Caco-2 (cell line): ENCODE results near the gene RASAL3. TPM values are rescaled to one million over a fixed set of nuclear protein-coding genes. Genes with fewer than 3 reads are reported as not detected.

Experiments
- BruUV-seq: library from RNA; stranded (reverse); fragments of 400-500 nt; replicated peaks from 2 replicates; lab custom pipeline; 2021; lab: Mats Ljungman, UMichigan
- CTCF ChIA-PET: fragments of 300-600 bp; sonication (Branson Sonifier 250); formaldehyde crosslinking; loops from one replicate; lab custom pipeline; 2022; ENCODE audit warnings: antibody characterized with exemption; lab: Charles Lee
- POLR2A ChIA-PET: fragments of 300-600 bp; sonication (Branson Sonifier 250); formaldehyde crosslinking; loops from one replicate; lab custom pipeline; 2022; ENCODE audit warnings: antibody characterized with exemption; lab: Charles Lee
- DNase-seq, 2 experiments: peaks; one replicate each; pipeline versions ENCODE4 v3.0.0 to v3.0.0-alpha.2; 2020 to 2022
- H3K27me3 ChIP-seq: replicated peaks from 2 replicates; pipeline ENCODE4 v1.6.0; 2011; ENCODE audit warnings: low read length; ENCODE audit not compliant: control insufficient read depth, insufficient read depth
- H3K36me3 ChIP-seq: 2 replicates; pipeline ENCODE4 v1.5.1; 2011; ENCODE audit warnings: low read length; ENCODE audit not compliant: control insufficient read depth, insufficient read depth
- H3K4me1 ChIP-seq: fragments of 250-450 bp; sonication (Bioruptor Pico); 2 replicates; pipeline ENCODE4 v1.5.1; 2020; ENCODE audit warnings: mild to moderate bottlenecking
- H3K4me3 ChIP-seq: 2 replicates; pipeline ENCODE4 v1.5.1; 2011; ENCODE audit warnings: low read depth, mild to moderate bottlenecking, control low read depth, low read length
- H3K9me3 ChIP-seq: fragments of 250-450 bp; sonication (Bioruptor Pico); 2 replicates; pipeline ENCODE4 v1.5.1; 2020; ENCODE audit warnings: mild to moderate bottlenecking, moderate library complexity
- H3K27ac Mint-ChIP-seq: one replicate; pipeline ENCODE4 v1.8.0; 2022; ENCODE audit warnings: mixed read lengths; ENCODE audit not compliant: unreplicated experiment
- H3K27me3 Mint-ChIP-seq: one replicate; pipeline ENCODE4 v1.8.0; 2022; ENCODE audit warnings: mixed read lengths; ENCODE audit not compliant: insufficient read depth, unreplicated experiment
- H3K36me3 Mint-ChIP-seq: one replicate; pipeline ENCODE4 v1.8.0; 2022; ENCODE audit warnings: mild to moderate bottlenecking, mixed read lengths; ENCODE audit not compliant: insufficient read depth, unreplicated experiment
- H3K4me1 Mint-ChIP-seq: one replicate; pipeline ENCODE4 v1.8.0; 2022; ENCODE audit warnings: low read depth, mixed read lengths; ENCODE audit not compliant: unreplicated experiment
- H3K4me3 Mint-ChIP-seq: one replicate; pipeline ENCODE4 v1.8.0; 2022; ENCODE audit warnings: mild to moderate bottlenecking, moderate library complexity, mixed read lengths; ENCODE audit not compliant: unreplicated experiment
- H3K9me3 Mint-ChIP-seq: one replicate; pipeline ENCODE4 v1.8.0; 2022; ENCODE audit warnings: mixed read lengths; ENCODE audit not compliant: unreplicated experiment
- intact Hi-C: fragments of 100-400 bp; cut with micrococcal nuclease; formaldehyde crosslinking; loops from one replicate; pipeline ENCODE4 v1.10.0; 2022; ENCODE audit not compliant: unreplicated experiment
- total RNA-seq: library from RNA; stranded (reverse); gene quantifications from 2 replicates; pipeline ENCODE4 v1.2.3, GENCODE V29; 2022
- TF ChIP-seq, protein P1 (sequence below), 2 experiments: fragments of 200-600 bp in 1 of 2; IDR thresholded peaks; 1 replicate in 1 of 2; 2 replicates in 1 of 2; pipeline versions ENCODE4 v1.5.1 to v1.8.0; 2011 to 2022; ENCODE audit warnings: antibody characterized with exemption in 1 of 2, control low read depth in 1 of 2, inconsistent platforms in 1 of 2, low read depth in 1 of 2, low read length in 1 of 2, mild to moderate bottlenecking in 1 of 2, moderate library complexity in 1 of 2; ENCODE audit not compliant: insufficient read depth in 1 of 2, severe bottlenecking in 1 of 2, unreplicated experiment in 1 of 2

RASAL3 gene
- total RNA-seq, 1 experiment from 2014 or later: not detected

DNA sequence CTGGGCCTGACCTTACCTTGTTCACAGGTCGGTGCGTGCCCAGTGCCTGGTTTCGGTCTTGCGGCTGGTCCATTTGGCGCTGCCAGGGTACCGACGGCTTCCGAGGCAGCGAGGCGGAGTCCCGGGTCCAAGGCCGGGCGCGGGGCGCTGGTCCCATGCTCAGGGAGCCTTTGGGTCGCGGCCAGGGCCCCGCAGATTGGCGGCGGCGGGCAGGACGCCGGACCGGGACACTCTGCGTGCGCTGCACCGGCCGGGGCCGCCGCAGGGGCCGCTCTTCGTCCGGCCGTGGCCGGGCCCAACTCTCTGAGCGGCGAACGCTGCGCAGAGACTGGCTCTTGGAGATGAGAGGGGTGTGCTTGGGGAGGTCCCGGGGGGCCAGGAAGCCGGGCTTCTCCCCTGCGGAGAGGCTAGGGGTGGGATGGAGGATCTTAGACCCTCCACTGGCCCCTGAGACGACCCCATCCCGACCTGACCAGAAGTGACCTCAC lies 11.2 kb downstream of the RASAL3 start:
- H3K4me3 Mint-ChIP-seq: no peak overlapping the region
- no peak for DNase-seq

DNA sequence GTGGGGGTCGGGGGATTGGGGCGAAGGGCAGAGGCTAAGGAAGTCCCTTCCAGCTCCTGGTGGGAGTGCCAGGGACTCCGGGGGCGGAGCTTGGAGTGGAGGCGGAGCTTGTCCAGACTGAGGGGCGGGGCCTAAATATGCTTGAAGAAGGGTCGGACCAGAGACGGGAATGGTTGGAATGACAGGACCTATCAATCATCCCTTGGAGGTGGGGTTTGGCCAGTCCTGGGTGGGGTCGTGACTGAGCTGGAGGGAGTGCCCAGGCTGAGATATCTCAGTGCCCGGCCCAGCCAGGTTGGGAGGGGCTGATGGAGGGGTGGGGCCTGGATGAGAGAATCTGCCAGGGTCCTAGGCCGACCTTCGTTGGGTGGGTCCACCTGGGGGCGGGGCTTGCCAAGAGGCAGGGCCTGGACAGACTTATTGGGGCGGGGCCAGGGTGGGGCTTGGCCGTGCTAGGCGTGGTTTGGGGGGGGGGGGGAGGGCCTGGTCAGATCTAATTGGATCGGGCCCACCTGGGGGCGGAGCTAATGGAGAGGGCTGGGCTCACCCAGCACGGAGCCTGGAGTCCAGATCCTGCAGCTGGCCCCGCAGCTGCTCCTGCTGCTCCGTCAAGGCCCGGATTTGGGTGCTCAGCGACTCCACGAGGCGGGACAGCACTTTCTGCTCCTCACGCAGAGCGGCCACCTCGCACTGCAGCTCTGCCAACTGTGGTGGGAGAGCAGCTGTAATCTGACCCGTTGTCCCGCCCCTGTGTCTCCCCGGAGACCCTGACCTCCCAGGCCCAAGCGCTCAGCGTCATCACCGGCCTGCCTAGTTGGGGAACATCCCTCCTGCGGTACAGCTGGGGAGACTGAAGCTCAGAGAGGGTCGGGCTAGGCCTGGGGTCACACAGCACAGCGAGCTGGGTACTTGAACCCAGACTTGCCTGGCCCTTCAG lies 12.0 kb downstream of the RASAL3 start:
- peak; percentile 49 to 62 for DNase-seq
- Histone ChIP-seq H3K9me3 (no peaks in the 10 kb centered on the region), H3K4me1 (0 out of 2 replicates have a peak, but pooled peaks cover 7% of the 10 kb centered on the region), H3K27me3 (no peaks in the 10 kb centered on the region), H3K4me3 (no peak overlapping the region), H3K36me3 (no peaks in the 10 kb centered on the region)
- TF ChIP-seq, protein P1, sequence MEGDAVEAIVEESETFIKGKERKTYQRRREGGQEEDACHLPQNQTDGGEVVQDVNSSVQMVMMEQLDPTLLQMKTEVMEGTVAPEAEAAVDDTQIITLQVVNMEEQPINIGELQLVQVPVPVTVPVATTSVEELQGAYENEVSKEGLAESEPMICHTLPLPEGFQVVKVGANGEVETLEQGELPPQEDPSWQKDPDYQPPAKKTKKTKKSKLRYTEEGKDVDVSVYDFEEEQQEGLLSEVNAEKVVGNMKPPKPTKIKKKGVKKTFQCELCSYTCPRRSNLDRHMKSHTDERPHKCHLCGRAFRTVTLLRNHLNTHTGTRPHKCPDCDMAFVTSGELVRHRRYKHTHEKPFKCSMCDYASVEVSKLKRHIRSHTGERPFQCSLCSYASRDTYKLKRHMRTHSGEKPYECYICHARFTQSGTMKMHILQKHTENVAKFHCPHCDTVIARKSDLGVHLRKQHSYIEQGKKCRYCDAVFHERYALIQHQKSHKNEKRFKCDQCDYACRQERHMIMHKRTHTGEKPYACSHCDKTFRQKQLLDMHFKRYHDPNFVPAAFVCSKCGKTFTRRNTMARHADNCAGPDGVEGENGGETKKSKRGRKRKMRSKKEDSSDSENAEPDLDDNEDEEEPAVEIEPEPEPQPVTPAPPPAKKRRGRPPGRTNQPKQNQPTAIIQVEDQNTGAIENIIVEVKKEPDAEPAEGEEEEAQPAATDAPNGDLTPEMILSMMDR (IDR thresholded peaks at IDR 0.05; ENCODE audit: insufficient read depth in 1 of 2, low read depth in 1 of 2, low read length in 1 of 2, severe bottlenecking in 1 of 2, unreplicated experiment in 1 of 2): no peak
- no peaks in the 10 kb centered on the region for H3K9me3 Mint-ChIP-seq
- H3K27ac Mint-ChIP-seq: no peak overlapping the region
- H3K27me3 Mint-ChIP-seq: no peaks in the 10 kb centered on the region
- no peaks in the 10 kb centered on the region for H3K36me3 Mint-ChIP-seq
- ChIA-PET POLR2A (interaction anchor here (0.6 kb wide), 1 partner anchor 38 kb away, joined by 6 read pairs; no protein-coding TSS in a partner anchor), CTCF (interaction anchor here (0.7 kb wide), 1 partner anchor 33 kb away, joined by 4 read pairs; the partner anchor contains the start of gene AKAP8L)
- intact Hi-C loops: no loop called here
- H3K4me1 Mint-ChIP-seq: peaks cover 16% of the 10 kb centered on the region
- BruUV-seq: no TSS peak
- H3K4me3 Mint-ChIP-seq: no peak overlapping the region

More for the DNA sequence above, 11.2 kb downstream of the RASAL3 start:
- no peaks in the 10 kb centered on the region for H3K9me3 Mint-ChIP-seq
- TF ChIP-seq, protein P1 (IDR thresholded peaks at IDR 0.05; ENCODE audit: insufficient read depth in 1 of 2, low read depth in 1 of 2, low read length in 1 of 2, severe bottlenecking in 1 of 2, unreplicated experiment in 1 of 2): no peak
- intact Hi-C loops: no loop called here
- peaks cover 16% of the 10 kb centered on the region for H3K4me1 Mint-ChIP-seq
- H3K9me3 ChIP-seq: no peaks in the 10 kb centered on the region
- H3K27me3 ChIP-seq: no peaks in the 10 kb centered on the region
- CTCF ChIA-PET: no interaction called here
- H3K36me3 ChIP-seq: no peaks in the 10 kb centered on the region
- no peaks in the 10 kb centered on the region for H3K36me3 Mint-ChIP-seq
- 0 out of 2 replicates have a peak, but pooled peaks cover 7% of the 10 kb centered on the region for H3K4me1 ChIP-seq
- POLR2A ChIA-PET: interaction anchor here (0.6 kb wide), 1 partner anchor 39 kb away, joined by 6 read pairs; no protein-coding TSS in a partner anchor
- no peak overlapping the region for H3K4me3 ChIP-seq
- no TSS peak for BruUV-seq
- H3K27ac Mint-ChIP-seq: no peak overlapping the region
- no peaks in the 10 kb centered on the region for H3K27me3 Mint-ChIP-seq

DNA sequence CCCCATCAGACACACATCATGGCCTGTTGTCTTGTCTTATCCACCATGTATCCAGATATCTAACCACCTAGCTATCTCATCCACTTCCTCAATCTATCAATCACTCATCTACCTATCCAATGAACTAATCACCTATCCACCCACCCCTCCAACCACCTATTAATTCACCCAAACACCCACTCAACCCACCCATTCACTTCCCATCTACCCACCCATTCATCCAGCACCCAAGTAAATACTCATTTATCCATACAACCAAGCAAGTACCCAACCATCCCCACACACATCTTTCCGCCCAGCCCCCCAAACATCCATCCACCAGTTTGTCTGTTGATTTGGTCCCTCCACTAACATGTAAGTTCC lies 13.8 kb downstream of the RASAL3 start:
- POLR2A ChIA-PET: no interaction called here
- no peaks in the 10 kb centered on the region for H3K9me3 Mint-ChIP-seq
- H3K36me3 ChIP-seq: no peaks in the 10 kb centered on the region
- peak overlapping the region; percentile 64 for H3K27ac Mint-ChIP-seq
- CTCF ChIA-PET: no interaction called here
- no peaks in the 10 kb centered on the region for H3K27me3 Mint-ChIP-seq
- peaks cover 5% of the 10 kb centered on the region for H3K36me3 Mint-ChIP-seq
- no peaks in the 10 kb centered on the region for H3K9me3 ChIP-seq
- 0 out of 2 replicates have a peak, but pooled peaks cover 7% of the 10 kb centered on the region for H3K4me1 ChIP-seq
- H3K4me3 ChIP-seq: no peak overlapping the region
- intact Hi-C loops: no loop called here
- peaks cover 16% of the 10 kb centered on the region for H3K4me1 Mint-ChIP-seq
- peak overlapping the region; percentile 75 for H3K4me3 Mint-ChIP-seq
- DNase-seq: no peak
- no peaks in the 10 kb centered on the region for H3K27me3 ChIP-seq
- TF ChIP-seq, protein P1 (IDR thresholded peaks at IDR 0.05; ENCODE audit: insufficient read depth in 1 of 2, low read depth in 1 of 2, low read length in 1 of 2, severe bottlenecking in 1 of 2, unreplicated experiment in 1 of 2): no peak
- BruUV-seq: no TSS peak
